HG03175 (cell line): ENCODE data around the gene EYA2.

Experiments used
- ATAC-seq: cut with Tn5 transposase; IDR thresholded peaks from one replicate; pipeline ENCODE4 v1.9.1; 2021; ENCODE audit warnings: mild to moderate bottlenecking, moderate library complexity; ENCODE audit not compliant: unreplicated experiment

Gene EYA2

GRCh38 chr20:46975976-46976375 lies 81.3 kb downstream of the EYA2 start:
- no peak for ATAC-seq

GRCh38 chr20:46977204-46977603 lies 82.6 kb downstream of the EYA2 start:
- ATAC-seq = no peak

- no peak for ATAC-seq
Measured at GRCh38 chr20:46977909-46978588, 83.4 kb downstream of the EYA2 start.

- ATAC-seq = no peak
Measured at GRCh38 chr20:46978951-46979491, 84.4 kb downstream of the EYA2 start.

- no peak for ATAC-seq
Measured at GRCh38 chr20:46979603-46980241, 85.1 kb downstream of the EYA2 start.

- no peak for ATAC-seq
Measured at GRCh38 chr20:46981184-46981583, 86.5 kb downstream of the EYA2 start.

- no peak for ATAC-seq
Measured at GRCh38 chr20:46983466-46983865, 88.8 kb downstream of the EYA2 start.

- ATAC-seq = no peak
Measured at GRCh38 chr20:46984405-46984804, 89.8 kb downstream of the EYA2 start.

GRCh38 chr20:46985250-46985649 lies 90.6 kb downstream of the EYA2 start:
- ATAC-seq = no peak

GRCh38 chr20:46985671-46986070 lies 91.0 kb downstream of the EYA2 start:
- no peak for ATAC-seq

GRCh38 chr20:46987001-46987400 lies 92.4 kb downstream of the EYA2 start:
- no peak for ATAC-seq

- no peak for ATAC-seq
Measured at GRCh38 chr20:46990017-46990595, 95.5 kb downstream of the EYA2 start.

- ATAC-seq = no peak
Measured at GRCh38 chr20:46990596-46991104, 96.0 kb downstream of the EYA2 start.

- no peak for ATAC-seq
Measured at GRCh38 chr20:46991168-46991567, 96.5 kb downstream of the EYA2 start.

GRCh38 chr20:46991880-46992639 lies 97.4 kb downstream of the EYA2 start:
- no peak for ATAC-seq

GRCh38 chr20:46992640-46993035 lies 98.0 kb downstream of the EYA2 start:
- ATAC-seq = no peak

GRCh38 chr20:46993465-46994095 lies 98.9 kb downstream of the EYA2 start:
- ATAC-seq = no peak

- ATAC-seq = peak; percentile 92
Measured at GRCh38 chr20:46994341-46994740, 99.7 kb downstream of the EYA2 start.

- no peak for ATAC-seq
Measured at GRCh38 chr20:46995561-46996142, 101.0 kb downstream of the EYA2 start.

- no peak for ATAC-seq
Measured at GRCh38 chr20:46997187-46997586, 102.5 kb downstream of the EYA2 start.
